ENCODE data around the gene VTI1A.

GRCh38 chr10:112502536-112502935, 55.5 kb downstream of the VTI1A start:
- TF ChIP-seq, protein P1, sequence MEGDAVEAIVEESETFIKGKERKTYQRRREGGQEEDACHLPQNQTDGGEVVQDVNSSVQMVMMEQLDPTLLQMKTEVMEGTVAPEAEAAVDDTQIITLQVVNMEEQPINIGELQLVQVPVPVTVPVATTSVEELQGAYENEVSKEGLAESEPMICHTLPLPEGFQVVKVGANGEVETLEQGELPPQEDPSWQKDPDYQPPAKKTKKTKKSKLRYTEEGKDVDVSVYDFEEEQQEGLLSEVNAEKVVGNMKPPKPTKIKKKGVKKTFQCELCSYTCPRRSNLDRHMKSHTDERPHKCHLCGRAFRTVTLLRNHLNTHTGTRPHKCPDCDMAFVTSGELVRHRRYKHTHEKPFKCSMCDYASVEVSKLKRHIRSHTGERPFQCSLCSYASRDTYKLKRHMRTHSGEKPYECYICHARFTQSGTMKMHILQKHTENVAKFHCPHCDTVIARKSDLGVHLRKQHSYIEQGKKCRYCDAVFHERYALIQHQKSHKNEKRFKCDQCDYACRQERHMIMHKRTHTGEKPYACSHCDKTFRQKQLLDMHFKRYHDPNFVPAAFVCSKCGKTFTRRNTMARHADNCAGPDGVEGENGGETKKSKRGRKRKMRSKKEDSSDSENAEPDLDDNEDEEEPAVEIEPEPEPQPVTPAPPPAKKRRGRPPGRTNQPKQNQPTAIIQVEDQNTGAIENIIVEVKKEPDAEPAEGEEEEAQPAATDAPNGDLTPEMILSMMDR (IDR thresholded peaks at IDR 0.05), result no peak
- TF ChIP-seq POLR2A (IDR thresholded peaks at IDR 0.05) (no peak), EP300 (IDR thresholded peaks at IDR 0.05) (no peak)

Data from upper lobe of left lung (tissue), 4 donors.